Lower leg skin (tissue), 3 donors: Measurements from ENCODE around the gene RHBDF1.

ENCODE experiments used
- CTCF ChIP-seq, 3 donors: fragments of 450-650 bp; IDR thresholded peaks; one replicate each; pipeline ENCODE4 v1.5.1; 2016; ENCODE audit warnings: antibody characterized with exemption in 3 of 3, mild to moderate bottlenecking in 3 of 3, moderate library complexity in 2 of 3
- POLR2A ChIP-seq, 2 donors: fragments of 450-650 bp; IDR thresholded peaks; one replicate each; pipeline ENCODE4 v1.6.1; 2016 to 2017; ENCODE audit warnings: antibody characterized with exemption in 2 of 2, mild to moderate bottlenecking in 1 of 2, moderate library complexity in 1 of 2

GRCh38 chr16:86483-86952, 14.1 kb upstream of the RHBDF1 start:
- TF ChIP-seq CTCF (IDR thresholded peaks at IDR 0.05) = no peak
- no peak for TF ChIP-seq POLR2A (IDR thresholded peaks at IDR 0.05)
